Middle frontal gyrus (tissue), 1 donor: ENCODE measurements around the gene CSK.

Experiments
- DNase-seq: peaks from one replicate; pipeline ENCODE4 v3.0.0-alpha.2; 2015; ENCODE audit warnings: low spot score; ENCODE audit errors: extremely low spot score

The CSK gene

DNA sequence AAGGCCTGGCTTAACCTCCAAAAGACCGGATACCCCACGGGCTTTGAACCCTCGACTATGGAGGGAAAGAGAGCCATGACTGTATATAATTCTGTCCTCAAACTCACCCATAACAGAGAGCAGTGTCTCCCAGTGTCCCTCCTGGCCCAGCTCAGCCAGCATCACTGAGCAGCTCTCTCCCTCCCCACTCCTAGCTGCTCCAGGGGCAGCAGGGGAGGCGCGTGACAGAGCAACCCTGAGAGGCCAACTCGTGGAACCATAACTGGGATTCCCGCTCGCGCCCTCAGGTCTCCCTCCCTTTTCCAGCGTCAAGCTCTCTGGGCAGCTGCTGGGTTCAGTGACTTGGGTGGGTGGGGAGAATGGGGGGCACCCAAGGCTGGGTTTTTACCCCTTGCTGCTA lies 44.0 kb downstream of the CSK start:
- no peak for DNase-seq

- no peak for DNase-seq
These were observed 44.5 kb downstream of the CSK start, which contains the start of gene CPLX3 for GRCh38 chr15:74826364-74826819. TSS of gene CPLX3 (plus strand) at chr15:74826627. CDS start at chr15:74826704, 77 bp downstream.

- DNase-seq = no peak
These were observed 45.0 kb downstream of the CSK start for GRCh38 chr15:74826921-74827320.

GRCh38 chr15:74827614-74828013 lies 45.7 kb downstream of the CSK start:
- no peak for DNase-seq

GRCh38 chr15:74828835-74829234 lies 47.0 kb downstream of the CSK start:
- no peak for DNase-seq

GRCh38 chr15:74829486-74829885 lies 47.6 kb downstream of the CSK start:
- DNase-seq = no peak

GRCh38 chr15:74829991-74830390 lies 48.1 kb downstream of the CSK start:
- no peak for DNase-seq

DNA sequence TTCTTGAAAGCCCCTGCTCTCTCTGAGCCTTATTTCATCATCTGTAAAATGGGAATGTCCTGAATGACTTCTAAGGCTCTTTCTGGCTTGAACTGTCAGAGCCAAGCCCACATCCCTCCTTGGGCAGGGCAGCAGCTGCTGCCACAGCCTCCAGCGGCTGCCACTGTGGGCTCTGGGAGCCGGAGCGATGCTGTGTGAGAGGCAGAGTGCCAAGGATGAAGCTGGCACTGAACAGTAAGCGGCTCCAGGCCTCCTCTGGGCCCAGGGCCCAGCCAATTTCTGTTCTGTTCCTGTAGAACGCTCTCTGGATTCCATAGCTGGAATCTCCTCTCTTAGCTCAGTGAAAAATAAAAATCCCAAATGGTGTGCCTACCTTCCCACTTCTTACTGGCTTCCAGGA lies 49.0 kb downstream of the CSK start:
- DNase-seq = peak; percentile 53

DNA sequence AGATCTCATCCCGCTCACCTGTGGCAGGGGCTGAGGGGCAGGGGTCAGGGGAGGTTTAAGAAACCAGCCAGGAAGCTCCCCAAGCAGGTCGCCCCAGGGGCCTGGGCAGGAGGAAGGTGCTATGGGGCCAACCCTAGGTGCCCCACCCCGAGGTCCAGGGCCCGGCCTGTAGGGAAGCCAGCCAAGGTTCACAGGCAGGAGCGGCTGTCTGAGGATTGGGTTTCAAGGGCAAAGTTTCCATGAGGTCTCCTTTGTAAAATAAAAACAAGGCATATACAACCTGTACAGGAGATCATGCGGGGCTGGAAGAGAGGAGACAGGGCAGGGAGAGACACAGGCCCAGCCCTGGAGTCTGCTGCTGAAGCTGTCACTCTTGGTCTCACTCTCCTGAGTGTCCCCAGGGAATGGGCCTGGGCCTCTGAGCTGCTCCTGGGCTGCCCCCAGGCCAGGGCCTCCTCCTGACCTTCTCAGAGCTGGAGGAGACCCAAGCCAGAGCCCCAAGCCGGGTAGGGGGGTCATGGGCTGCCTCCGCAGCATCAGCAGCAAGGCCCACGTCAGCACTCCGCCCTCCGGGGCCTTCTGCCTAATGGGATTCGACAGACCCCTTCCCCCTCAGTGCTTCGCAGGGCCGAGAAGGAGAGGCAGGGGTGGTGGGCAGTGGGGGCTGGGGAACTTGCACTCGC lies 50.1 kb downstream of the CSK start:
- DNase-seq = no peak

- no peak for DNase-seq
These were observed 50.9 kb downstream of the CSK start for GRCh38 chr15:74832826-74833225.

GRCh38 chr15:74833376-74834107 lies 51.7 kb downstream of the CSK start:
- no peak for DNase-seq

DNA sequence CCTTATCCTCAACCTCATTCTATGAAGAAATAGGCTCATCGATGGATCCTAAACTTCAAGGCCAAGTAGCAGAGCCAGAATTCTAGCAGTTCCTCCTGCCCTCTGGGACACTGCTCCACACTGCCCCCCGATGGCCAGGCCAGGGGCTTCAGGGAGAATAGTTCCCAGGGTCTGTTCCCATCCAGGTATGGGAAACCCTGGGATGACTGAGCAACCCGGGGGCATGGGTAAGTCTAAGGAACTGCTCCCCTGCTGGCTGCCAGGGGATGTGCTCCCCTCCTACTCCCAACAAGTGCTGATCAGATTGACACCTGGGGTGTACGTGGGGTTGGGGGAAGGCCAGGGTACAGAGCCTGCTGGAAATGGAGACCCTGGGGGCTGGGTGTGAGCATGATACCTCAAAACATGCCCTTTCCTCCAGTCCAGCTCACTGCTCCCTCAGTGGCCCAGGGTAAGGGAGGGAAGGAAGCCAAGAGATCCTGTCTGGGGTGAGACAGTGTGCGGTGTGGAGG lies 53.5 kb downstream of the CSK start:
- DNase-seq = no peak

DNA sequence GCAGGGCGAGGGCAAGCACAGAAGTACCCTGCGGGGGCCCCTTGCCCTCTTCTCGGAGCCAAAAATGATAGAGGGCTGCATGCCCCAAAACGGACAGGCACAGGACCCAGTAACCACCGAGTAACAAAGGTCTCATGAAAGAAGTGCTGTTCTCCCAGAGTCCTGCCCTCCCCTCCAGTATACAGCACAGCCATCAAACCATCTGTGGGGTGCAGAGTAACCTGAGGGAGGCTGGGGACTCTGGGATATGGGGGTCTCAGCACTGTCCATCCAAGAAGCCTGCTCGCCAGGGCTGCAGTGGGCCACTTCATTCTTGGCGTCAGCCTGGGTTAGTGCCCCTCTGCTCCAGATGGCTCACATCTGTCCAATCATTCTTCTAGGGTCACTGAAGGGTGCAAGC lies 55.0 kb downstream of the CSK start:
- no peak for DNase-seq

GRCh38 chr15:74837482-74838136 lies 55.7 kb downstream of the CSK start:
- DNase-seq = no peak

GRCh38 chr15:74838137-74838516 lies 56.2 kb downstream of the CSK start:
- no peak for DNase-seq

- DNase-seq = no peak
These were observed 57.1 kb downstream of the CSK start for GRCh38 chr15:74838746-74839525.

- DNase-seq = no peak
These were observed 57.9 kb downstream of the CSK start for GRCh38 chr15:74839526-74840395.

DNA sequence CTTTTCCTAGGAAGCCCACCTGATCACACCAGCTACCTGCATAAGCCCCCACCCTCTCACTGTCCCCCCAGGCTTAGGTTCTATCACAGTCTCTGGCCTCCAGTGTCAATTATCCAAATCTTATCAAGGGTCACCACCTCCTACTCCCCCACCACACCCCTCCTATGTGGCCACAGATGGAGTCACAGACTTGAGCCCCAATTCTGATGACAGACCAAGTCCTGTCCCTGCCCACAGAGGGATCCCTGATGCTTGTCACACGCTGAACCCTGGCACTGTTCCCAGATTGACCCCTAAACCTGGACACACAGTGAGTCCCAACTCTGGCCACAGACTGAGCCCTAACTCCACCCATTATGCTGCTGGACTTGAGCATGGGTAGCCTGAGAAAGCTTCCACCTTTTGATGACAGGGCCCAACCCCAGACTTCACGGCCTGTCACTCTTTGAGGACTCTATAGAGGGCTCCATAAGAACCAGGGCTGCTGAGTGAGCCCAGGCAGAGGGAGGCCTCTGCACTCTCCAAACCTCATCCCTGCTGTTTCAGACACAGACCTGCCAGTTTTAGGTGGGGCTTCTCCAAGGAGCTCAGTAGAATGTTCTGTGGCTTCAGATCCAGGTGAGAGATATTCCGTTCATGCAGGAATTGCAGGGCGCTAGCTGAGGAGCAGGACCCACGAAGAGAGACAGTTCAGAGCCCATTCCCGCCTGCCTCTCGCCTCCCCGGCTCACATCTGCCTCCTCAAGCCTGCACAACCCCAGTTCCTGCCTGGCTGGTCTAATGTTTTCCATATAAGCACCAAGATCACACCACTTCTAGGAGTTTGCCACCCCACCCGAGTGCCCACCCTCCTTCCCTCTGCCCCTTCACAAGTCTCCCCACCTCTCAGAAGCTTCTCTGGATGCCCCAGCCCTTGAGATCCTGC lies 59.2 kb downstream of the CSK start:
- no peak for DNase-seq

DNA sequence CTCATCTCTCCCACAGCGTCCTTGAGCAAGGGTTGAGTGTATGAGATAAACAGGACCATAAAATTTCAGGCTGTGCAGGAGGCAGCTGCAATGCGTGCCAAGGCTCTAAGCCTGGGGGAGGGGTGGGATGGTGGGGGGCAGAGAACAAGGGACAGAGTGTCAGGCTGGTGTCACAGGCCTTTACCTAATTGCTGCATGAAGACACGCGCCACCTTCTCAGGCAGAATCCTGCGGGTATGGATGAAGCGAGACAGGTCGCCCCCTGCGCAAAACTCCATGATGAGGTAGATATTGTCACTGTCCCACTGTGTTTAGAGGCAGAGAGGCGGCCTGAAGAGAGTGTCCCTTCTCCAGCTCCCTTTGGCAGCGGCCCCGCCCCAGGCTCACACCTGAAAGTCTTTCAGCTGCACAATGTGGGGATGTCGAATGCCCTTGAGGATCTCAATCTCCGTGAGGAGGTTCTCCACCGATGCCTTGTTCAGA lies 60.1 kb downstream of the CSK start:
- DNase-seq = no peak
